Peyer's patch (tissue), 4 donors: ENCODE measurements around the gene ZBTB44.

Experiments used
- CTCF ChIP-seq, 6 experiments: fragments of 450-650 bp in 4 of 6; fragments of 200-600 bp in 2 of 6; sonication (generic) in 1 of 6; IDR thresholded peaks; one replicate each; pipeline ENCODE4 v1.5.1; 2017 to 2019; ENCODE audit warnings: antibody characterized with exemption in 6 of 6, mild to moderate bottlenecking in 3 of 6, moderate library complexity in 1 of 6
- POLR2A ChIP-seq, 2 donors: fragments of 450-650 bp; IDR thresholded peaks; one replicate each; pipeline ENCODE4 v1.5.1; 2017; ENCODE audit warnings: antibody characterized with exemption in 2 of 2, mild to moderate bottlenecking in 2 of 2, moderate library complexity in 2 of 2

DNA sequence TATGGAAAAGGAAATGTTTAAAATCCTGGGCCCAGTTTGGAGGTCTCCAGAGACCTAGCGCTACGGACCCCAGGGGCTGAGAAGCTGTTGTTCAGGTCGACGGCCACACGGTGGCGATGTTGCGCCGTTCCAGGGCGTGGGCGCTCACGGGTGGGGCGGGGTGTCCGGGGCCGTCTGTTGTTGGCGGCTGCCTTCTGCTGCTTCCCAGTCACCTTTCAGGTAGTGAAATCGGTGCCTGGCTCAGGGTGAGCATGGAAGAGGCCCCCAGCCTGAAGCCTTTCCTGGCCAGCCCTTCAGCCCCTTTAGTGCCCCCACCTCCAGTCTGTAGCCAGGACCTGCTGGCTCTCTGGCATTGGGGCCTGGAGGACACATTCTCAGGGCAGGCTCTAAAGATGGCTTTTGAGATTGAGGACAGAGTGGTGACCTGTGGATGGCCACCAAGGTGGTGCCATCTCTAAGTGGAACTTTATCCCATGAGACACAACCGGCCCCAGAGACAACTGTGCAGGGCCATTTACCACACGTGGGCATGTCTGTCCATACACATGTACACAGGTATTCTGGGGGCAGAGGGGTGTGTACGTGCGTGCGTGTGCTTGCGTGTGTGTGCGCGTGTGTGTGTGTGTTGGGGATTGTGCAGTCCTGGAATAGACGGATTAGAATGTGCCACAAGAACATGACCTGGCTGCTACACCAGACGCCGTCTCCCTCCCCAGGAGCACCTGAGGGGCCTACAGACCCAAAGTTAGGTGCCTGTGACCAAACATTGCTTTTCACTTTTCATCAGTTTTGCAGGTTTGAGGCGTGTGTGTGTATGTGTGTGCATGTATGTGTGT, 101.4 kb downstream of the ZBTB44 start:
- TF ChIP-seq CTCF (IDR thresholded peaks at IDR 0.05) (peak; percentile 60 to 97 (median 90)), POLR2A (IDR thresholded peaks at IDR 0.05) (no peak)
